Stimulated activated CD8-positive, alpha-beta memory T cell treated with anti-CD3 and anti-CD28 coated beads, Interleukin-15, amount 100 ng/mL, for 4 hours (primary cell): ENCODE data around the gene ACTN3.
A peak's percentile ranks its signal among the peaks of the same experiment; 100 is the strongest.
"Not testable (repeated sequence)": the region's sequence is repeated elsewhere in the genome, so short reads cannot be mapped to it uniquely, and the experiment has no call there.

ENCODE experiments used
- DNase-seq, 2 donors: peaks; one replicate each; pipeline ENCODE4 v3.0.0-alpha.2; 2020; ENCODE audit warnings: low read depth in 2 of 2

The ACTN3 gene

GRCh38 chr11:66544952-66545351 lies 1.8 kb upstream of the ACTN3 start:
- DNase-seq: not testable (repeated sequence)

GRCh38 chr11:66545701-66546367 lies 869 bp upstream of the ACTN3 start, which contains the start of gene ZDHHC24:
Gene ZDHHC24, minus strand, starts transcription at chr11:66546048. Its CDS starts 45 bp downstream, at chr11:66546003.
- DNase-seq: peak; percentile 65 to 69

GRCh38 chr11:66546966-66547661 lies 411 bp downstream of the ACTN3 start:
- DNase-seq: no peak

GRCh38 chr11:66547662-66548009 lies 933 bp downstream of the ACTN3 start:
- DNase-seq: no peak

- DNase-seq: no peak
These were observed 1.3 kb downstream of the ACTN3 start for GRCh38 chr11:66548041-66548440.

GRCh38 chr11:66548774-66549630 lies 2.3 kb downstream of the ACTN3 start:
- no peak for DNase-seq

GRCh38 chr11:66549696-66550095 lies 3.0 kb downstream of the ACTN3 start:
- no peak for DNase-seq

GRCh38 chr11:66550887-66551286 lies 4.2 kb downstream of the ACTN3 start:
- DNase-seq: no peak

- DNase-seq: no peak
These were observed 7.9 kb downstream of the ACTN3 start for GRCh38 chr11:66554602-66555001.

GRCh38 chr11:66555416-66555815 lies 8.7 kb downstream of the ACTN3 start:
- no peak for DNase-seq

GRCh38 chr11:66556086-66556485 lies 9.4 kb downstream of the ACTN3 start:
- DNase-seq: no peak

GRCh38 chr11:66557733-66558326 lies 11.1 kb downstream of the ACTN3 start:
- no peak for DNase-seq

- DNase-seq: no peak
These were observed 12.6 kb downstream of the ACTN3 start for GRCh38 chr11:66559142-66559865.

- DNase-seq: no peak
These were observed 13.4 kb downstream of the ACTN3 start for GRCh38 chr11:66559866-66560676.

GRCh38 chr11:66561178-66561974 lies 14.7 kb downstream of the ACTN3 start:
- no peak for DNase-seq

GRCh38 chr11:66561975-66562248 lies 15.2 kb downstream of the ACTN3 start:
- no peak for DNase-seq

GRCh38 chr11:66562275-66562674 lies 15.6 kb downstream of the ACTN3 start:
- DNase-seq: no peak

GRCh38 chr11:66562907-66563583 lies 16.3 kb downstream of the ACTN3 start:
- no peak for DNase-seq

GRCh38 chr11:66563832-66564231 lies 17.1 kb downstream of the ACTN3 start:
- DNase-seq: no peak
